WTC11 (cell line): ENCODE data around the gene PCSK5.

Experiments
- FOXK1 ChIP-seq: sonication (generic); formaldehyde crosslinking; IDR thresholded peaks from 2 replicates; pipeline ENCODE4 v1.8.0; 2022; ENCODE audit warnings: mild to moderate bottlenecking, moderate library complexity, missing genetic modification reagents
- JUN ChIP-seq: sonication (generic); formaldehyde crosslinking; IDR thresholded peaks from 2 replicates; pipeline ENCODE4 v1.8.0; 2023; ENCODE audit warnings: mild to moderate bottlenecking, missing genetic modification reagents
- NFYB ChIP-seq: sonication (generic); formaldehyde crosslinking; conservative IDR thresholded peaks from 2 replicates; pipeline ENCODE4 v1.8.0; 2022; ENCODE audit warnings: low read depth, missing genetic modification reagents
- NR1H2 ChIP-seq: sonication (generic); formaldehyde crosslinking; IDR thresholded peaks from 2 replicates; pipeline ENCODE4 v1.9.0; 2021; ENCODE audit warnings: mild to moderate bottlenecking, moderate library complexity, missing genetic modification reagents
- TEAD4 ChIP-seq: sonication (generic); formaldehyde crosslinking; IDR thresholded peaks from 2 replicates; pipeline ENCODE4 v1.8.0; 2022; ENCODE audit warnings: mild to moderate bottlenecking, missing genetic modification reagents
- TF ChIP-seq, protein P1 (sequence below): fragments of 200-600 bp; IDR thresholded peaks from 2 replicates; pipeline ENCODE4 v1.8.0; 2022; ENCODE audit warnings: antibody characterized with exemption
- TF ChIP-seq, protein P2 (sequence below): sonication (generic); formaldehyde crosslinking; IDR thresholded peaks from 2 replicates; pipeline ENCODE4 v1.8.1; 2022; ENCODE audit warnings: low read depth, missing genetic modification reagents, borderline replicate concordance

DNA sequence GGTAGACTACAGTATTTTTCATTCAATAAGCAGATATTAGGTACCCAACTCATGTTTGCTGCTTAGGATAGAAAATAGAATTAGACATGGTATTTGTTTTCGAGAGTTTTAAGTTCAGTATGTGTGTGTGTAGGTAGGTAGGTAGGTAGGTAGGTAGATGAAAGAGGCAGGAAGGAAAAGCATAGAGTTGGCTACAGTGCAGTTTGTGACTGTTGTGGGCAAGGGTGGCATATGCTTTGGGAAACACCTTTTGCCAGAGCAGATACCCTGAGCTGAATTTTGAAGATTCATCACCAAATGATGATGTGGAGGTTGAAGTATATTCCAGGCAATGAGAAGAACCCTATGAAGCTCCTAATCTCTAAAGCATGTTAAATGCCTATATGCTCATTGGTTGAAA is 20.0 kb upstream of the PCSK5 start:
- TF ChIP-seq, protein P1, sequence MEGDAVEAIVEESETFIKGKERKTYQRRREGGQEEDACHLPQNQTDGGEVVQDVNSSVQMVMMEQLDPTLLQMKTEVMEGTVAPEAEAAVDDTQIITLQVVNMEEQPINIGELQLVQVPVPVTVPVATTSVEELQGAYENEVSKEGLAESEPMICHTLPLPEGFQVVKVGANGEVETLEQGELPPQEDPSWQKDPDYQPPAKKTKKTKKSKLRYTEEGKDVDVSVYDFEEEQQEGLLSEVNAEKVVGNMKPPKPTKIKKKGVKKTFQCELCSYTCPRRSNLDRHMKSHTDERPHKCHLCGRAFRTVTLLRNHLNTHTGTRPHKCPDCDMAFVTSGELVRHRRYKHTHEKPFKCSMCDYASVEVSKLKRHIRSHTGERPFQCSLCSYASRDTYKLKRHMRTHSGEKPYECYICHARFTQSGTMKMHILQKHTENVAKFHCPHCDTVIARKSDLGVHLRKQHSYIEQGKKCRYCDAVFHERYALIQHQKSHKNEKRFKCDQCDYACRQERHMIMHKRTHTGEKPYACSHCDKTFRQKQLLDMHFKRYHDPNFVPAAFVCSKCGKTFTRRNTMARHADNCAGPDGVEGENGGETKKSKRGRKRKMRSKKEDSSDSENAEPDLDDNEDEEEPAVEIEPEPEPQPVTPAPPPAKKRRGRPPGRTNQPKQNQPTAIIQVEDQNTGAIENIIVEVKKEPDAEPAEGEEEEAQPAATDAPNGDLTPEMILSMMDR: no peak
- TF ChIP-seq NFYB (CRISPR knock-in tag) (no peak), TEAD4 (CRISPR knock-in tag) (no peak), NR1H2 (CRISPR knock-in tag) (no peak), JUN (CRISPR knock-in tag) (no peak), FOXK1 (no peak)
- TF ChIP-seq, protein P2, sequence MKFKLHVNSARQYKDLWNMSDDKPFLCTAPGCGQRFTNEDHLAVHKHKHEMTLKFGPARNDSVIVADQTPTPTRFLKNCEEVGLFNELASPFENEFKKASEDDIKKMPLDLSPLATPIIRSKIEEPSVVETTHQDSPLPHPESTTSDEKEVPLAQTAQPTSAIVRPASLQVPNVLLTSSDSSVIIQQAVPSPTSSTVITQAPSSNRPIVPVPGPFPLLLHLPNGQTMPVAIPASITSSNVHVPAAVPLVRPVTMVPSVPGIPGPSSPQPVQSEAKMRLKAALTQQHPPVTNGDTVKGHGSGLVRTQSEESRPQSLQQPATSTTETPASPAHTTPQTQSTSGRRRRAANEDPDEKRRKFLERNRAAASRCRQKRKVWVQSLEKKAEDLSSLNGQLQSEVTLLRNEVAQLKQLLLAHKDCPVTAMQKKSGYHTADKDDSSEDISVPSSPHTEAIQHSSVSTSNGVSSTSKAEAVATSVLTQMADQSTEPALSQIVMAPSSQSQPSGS: no peak
